Omental fat pad (tissue), 4 donors: Measurements from ENCODE around the gene SELENOW. TPM values are rescaled to one million over a fixed set of nuclear protein-coding genes. Genes with fewer than 3 reads are reported as not detected.

Source experiments
- ATAC-seq: fragments of 150-250 bp; one replicate; pipeline ENCODE4 v1.9.1; 2016; ENCODE audit warnings: mild to moderate bottlenecking, moderate library complexity; ENCODE audit not compliant: low FRiP score
- DNase-seq: peaks from one replicate; pipeline ENCODE4 v3.0.0-alpha.2; 2019; ENCODE audit warnings: low spot score
- total RNA-seq, 4 donors: library from RNA; depleted of rRNA; stranded (reverse); fragments of >200 nt; gene quantifications; one replicate each; pipeline ENCODE4 v1.1.0, GENCODE V29; 2016
- TF ChIP-seq, protein P1 (sequence below), 3 donors: fragments of 450-650 bp; IDR thresholded peaks; one replicate each; pipeline ENCODE4 v1.5.1; 2016 to 2017; ENCODE audit warnings: antibody characterized with exemption in 3 of 3, mild to moderate bottlenecking in 3 of 3, moderate library complexity in 2 of 3

The SELENOW gene
- total RNA-seq, 4 donors from 2014 or later = 198 to 420 (median 334) TPM

DNA sequence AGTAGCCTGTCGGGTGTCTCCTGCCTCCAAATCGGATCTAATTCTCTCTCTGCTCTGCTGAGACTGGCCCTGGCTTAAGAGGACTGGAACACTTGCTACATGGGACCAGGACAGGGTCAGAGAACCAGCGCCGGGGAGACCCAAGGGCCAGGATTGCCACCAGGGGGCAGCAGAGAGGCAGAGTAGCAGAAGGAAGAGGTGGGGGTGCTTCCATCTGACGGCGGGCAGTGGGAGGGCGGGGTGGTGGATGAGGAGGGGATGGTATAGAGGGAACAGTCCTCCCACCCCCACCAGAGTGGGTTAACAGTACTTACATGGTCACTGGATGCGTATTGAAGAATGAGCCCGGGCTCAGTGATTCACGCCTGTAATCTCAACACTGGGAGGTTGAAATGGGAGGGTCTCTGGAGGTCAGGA lies 11.9 kb downstream of the SELENOW start:
- DNase-seq = peak; percentile 97
- ATAC-seq = peak; percentile 64
- TF ChIP-seq, protein P1, sequence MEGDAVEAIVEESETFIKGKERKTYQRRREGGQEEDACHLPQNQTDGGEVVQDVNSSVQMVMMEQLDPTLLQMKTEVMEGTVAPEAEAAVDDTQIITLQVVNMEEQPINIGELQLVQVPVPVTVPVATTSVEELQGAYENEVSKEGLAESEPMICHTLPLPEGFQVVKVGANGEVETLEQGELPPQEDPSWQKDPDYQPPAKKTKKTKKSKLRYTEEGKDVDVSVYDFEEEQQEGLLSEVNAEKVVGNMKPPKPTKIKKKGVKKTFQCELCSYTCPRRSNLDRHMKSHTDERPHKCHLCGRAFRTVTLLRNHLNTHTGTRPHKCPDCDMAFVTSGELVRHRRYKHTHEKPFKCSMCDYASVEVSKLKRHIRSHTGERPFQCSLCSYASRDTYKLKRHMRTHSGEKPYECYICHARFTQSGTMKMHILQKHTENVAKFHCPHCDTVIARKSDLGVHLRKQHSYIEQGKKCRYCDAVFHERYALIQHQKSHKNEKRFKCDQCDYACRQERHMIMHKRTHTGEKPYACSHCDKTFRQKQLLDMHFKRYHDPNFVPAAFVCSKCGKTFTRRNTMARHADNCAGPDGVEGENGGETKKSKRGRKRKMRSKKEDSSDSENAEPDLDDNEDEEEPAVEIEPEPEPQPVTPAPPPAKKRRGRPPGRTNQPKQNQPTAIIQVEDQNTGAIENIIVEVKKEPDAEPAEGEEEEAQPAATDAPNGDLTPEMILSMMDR (IDR thresholded peaks at IDR 0.05) = peak in 1 of 3 donors; percentile 60

DNA sequence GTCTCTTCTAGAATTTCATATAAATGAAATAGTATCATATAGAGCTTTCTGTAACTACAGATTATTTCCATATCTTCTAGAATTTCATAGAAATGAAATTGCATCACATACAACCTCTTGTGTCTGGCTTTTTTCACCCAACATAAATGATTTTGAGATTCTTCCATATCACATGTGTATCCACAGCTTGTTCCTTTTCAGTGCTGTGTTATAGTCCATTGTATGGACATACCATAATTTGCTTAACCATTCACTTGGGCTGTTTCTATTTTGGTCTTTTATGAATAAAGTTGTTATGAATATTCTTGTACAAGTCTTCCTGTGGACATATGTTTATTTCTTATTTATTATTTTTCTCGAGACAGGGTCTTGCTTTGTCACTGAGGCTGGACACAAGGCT lies 14.1 kb downstream of the SELENOW start:
- DNase-seq (no peak), ATAC-seq (no peak)
- TF ChIP-seq, protein P1 (IDR thresholded peaks at IDR 0.05) = no peak

DNA sequence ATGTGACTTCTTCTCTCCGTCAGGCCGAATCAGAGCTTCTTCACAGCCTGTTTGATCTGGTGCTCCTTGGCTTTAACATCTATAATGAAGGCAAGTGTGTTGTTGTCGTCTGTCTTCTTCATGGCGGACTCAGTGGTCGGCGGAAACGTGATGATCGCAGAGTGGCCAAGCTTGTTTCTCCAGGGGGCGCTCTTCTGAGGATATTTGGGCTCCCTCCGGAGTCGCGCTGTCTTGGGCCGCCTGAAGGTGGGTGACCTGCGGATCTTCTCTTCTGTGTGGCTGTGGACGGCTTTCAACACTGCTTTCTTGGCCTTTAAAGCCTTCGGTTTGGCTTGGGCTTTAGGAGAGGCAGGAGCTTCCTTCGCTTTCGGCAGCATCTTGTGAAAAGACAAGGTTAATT lies 16.0 kb downstream of the SELENOW start:
- ATAC-seq = no peak
- TF ChIP-seq, protein P1 (IDR thresholded peaks at IDR 0.05) = no peak

DNA sequence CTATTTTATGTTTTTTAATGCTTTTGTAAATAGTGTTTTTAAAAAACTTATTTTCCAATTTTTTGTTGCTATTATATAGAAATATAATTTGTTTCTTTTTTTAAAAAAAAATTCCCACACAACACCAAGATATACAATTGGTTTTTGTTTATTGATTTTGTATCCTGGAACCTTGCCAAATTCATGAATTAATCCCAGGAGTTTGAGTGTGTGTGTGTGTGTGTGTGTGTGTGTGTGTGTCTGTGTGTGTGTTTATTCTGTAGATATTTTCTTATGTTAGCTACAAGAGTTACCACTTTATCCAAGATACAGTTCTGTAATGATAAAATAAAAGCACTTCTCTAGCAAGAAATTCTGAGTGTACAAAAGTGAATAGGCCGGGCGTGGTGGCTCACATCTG lies 18.3 kb downstream of the SELENOW start:
- ATAC-seq (no peak), DNase-seq (no peak)
- TF ChIP-seq, protein P1 (IDR thresholded peaks at IDR 0.05) = no peak

More for the DNA sequence above, 16.0 kb downstream of the SELENOW start:
- no peak for DNase-seq

DNA sequence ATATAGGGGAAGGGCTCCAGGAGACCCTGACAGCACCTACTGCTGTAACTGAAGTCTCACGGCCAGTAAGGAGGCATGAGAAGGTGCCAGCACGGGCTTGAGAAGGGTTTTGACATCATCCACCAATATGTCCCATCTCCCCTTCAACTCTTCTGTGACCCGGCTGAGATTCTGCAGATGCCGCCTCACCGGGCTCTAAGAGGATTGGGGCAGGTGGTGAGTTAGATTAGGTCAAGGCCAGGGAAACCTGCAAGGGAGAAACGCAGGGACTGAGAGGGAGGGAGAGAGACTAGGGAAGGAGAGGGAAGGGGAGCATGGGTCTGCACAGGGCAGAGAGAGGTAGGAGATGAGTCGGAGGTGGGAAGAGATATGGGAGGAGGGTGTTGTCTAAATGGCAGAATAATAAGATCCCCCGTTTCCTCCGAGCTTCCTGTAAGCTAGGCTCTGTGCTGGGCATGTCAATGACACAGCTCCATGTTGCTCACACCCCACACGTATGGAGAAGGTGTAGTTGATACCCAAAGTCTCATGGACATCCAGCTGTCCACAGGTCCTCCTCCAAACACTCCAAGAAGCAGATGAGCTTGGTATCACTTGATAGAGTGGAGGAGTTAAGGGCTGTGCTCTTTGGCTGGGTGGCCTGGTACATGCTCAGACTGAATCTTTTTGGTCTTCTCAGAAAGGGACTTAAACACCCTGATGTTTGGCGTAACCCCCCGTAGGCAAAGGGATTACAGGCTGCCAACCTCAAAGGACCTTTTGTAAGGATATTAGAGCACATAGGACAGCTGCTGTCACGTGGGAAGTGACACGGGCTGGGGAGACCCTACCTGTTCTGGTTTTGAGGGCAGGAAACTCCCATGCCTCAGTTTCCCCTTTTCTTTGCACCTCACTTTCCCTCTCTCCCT lies 19.7 kb downstream of the SELENOW start:
- TF ChIP-seq, protein P1 (IDR thresholded peaks at IDR 0.05) = no peak
- ATAC-seq (no peak), DNase-seq (no peak)

DNA sequence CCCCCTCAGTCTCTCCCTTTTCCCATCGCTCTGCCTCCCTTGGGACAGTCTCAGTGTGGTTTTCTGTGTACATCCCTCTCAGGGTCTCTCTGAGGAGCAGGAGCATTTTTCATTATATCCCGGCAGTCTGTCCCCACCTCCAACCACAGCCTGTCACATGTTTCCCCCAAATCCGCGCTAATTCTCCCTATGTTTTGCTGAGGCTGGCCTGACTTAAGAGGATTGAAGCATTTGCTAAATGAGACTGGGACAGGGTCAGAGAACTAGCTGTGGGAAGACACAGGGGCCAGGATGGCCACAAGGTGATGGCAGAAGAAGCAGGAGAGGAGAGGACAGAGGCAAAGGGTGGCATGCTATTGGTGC lies 20.4 kb downstream of the SELENOW start:
- TF ChIP-seq, protein P1 (IDR thresholded peaks at IDR 0.05) = no peak
- no peak for ATAC-seq
- no peak for DNase-seq

DNA sequence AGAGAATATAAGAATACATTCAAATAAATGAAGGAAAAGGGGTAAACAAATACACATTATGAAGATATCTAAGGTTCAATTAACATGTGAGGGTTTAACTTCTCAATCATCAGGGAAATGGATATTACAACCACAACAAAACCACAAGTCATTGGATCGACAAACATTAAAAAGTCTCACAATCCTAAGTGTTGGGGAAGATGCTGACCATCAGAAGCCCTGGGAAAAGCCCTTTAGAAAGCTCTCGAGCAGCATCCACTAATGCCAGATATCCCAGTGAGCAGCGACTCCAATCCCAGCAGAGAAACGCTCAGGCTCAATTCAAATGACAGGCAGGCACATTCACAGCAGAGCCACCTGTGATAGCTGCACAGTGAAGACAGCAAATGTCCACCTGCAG lies 22.8 kb downstream of the SELENOW start:
- TF ChIP-seq, protein P1 (IDR thresholded peaks at IDR 0.05) = no peak
- no peak for DNase-seq

More for the DNA sequence above, 22.8 kb downstream of the SELENOW start:
- no peak for ATAC-seq
